HepG2 (cell line): ENCODE results near the gene OSBPL10. TPM values are rescaled to one million over a fixed set of nuclear protein-coding genes. Genes with fewer than 3 reads are reported as not detected.

Experiments
- ATAC-seq: fragments of 200-7000 bp; cut with Tn5 transposase; 3 replicates; pipeline ENCODE4 v1.9.1; 2020; ENCODE audit warnings: mild to moderate bottlenecking, moderate library complexity
- BruUV-seq: library from RNA; stranded (reverse); fragments of 400-500 nt; replicated peaks from 2 replicates; lab custom pipeline; 2021; lab: Mats Ljungman, UMichigan
- CTCF ChIA-PET: fragments of 300-600 bp; formaldehyde crosslinking; extraction: SDS; loops from one replicate; lab custom pipeline; 2021; ENCODE audit warnings: low total read pairs, inconsistent platforms, low intra/inter-chr PET ratio; lab: Yijun Ruan, JAX
- POLR2A ChIA-PET: fragments of 350-600 bp; sonication (Branson Sonifier 250); formaldehyde crosslinking; loops from one replicate; lab custom pipeline; 2020; ENCODE audit warnings: antibody characterized with exemption, inconsistent platforms; lab: Yijun Ruan, JAX
- DNase-seq: peaks from one replicate; pipeline ENCODE4 v3.0.0-alpha.2; 2015; ENCODE audit warnings: low spot score
- FAIRE-seq: peaks from 3 replicates; lab custom pipeline; 2011; peaks lifted over from hg19 to GRCh38; lab: Jason Lieb, UNC
- H2AFZ ChIP-seq: one replicate; pipeline ENCODE4 v1.6.1; 2011; ENCODE audit warnings: low read length, inconsistent platforms
- H3K27ac ChIP-seq: fragments of 300-600 bp; 3 replicates; pipeline ENCODE4 v1.8.0; 2011; ENCODE audit warnings: mixed run types, mild to moderate bottlenecking, mixed read lengths, low read length, inconsistent platforms; ENCODE audit not compliant: insufficient read depth; ENCODE audit errors: extremely low read length
- H3K27me3 ChIP-seq, 2 experiments: fragments of 200-600 bp in 1 of 2; 2 replicates in 1 of 2; 3 replicates in 1 of 2; pipeline versions ENCODE4 v1.6.0 to v1.8.0; 2011; ENCODE audit warnings: low read length in 2 of 2, mild to moderate bottlenecking in 2 of 2, moderate library complexity in 2 of 2, inconsistent platforms in 1 of 2; ENCODE audit not compliant: insufficient read depth in 2 of 2, control insufficient read depth in 1 of 2
- H3K36me3 ChIP-seq, 2 experiments: fragments of 200-600 bp in 1 of 2; replicated peaks in 1 of 2; 2 replicates in 1 of 2; 3 replicates in 1 of 2; pipeline versions ENCODE4 v1.5.1 to v1.8.0; 2011; ENCODE audit warnings: low read length in 2 of 2, inconsistent platforms in 1 of 2; ENCODE audit not compliant: insufficient read depth in 2 of 2, control insufficient read depth in 1 of 2
- H3K4me1 ChIP-seq: 2 replicates; pipeline ENCODE4 v1.5.1; 2012; ENCODE audit warnings: low read length, inconsistent platforms; ENCODE audit not compliant: insufficient read depth
- H3K4me2 ChIP-seq: 2 replicates; pipeline ENCODE4 v1.6.0; 2011; ENCODE audit warnings: low read depth, low read length, inconsistent platforms
- H3K4me3 ChIP-seq, 3 experiments: fragments of 200-600 bp in 1 of 3; sonication (generic), shearing (Covaris generic) in 1 of 3; replicated peaks in 1 of 3; 2 replicates each; pipeline ENCODE4 v1.5.1; 2011 to 2016; ENCODE audit warnings: low read length in 3 of 3, inconsistent platforms in 2 of 3, low read depth in 2 of 3, mild to moderate bottlenecking in 2 of 3, control low read depth in 1 of 3, mixed read lengths in 1 of 3; ENCODE audit not compliant: insufficient read depth in 1 of 3
- H3K79me2 ChIP-seq: one replicate; pipeline ENCODE4 v1.6.1; 2011; ENCODE audit warnings: low read length, inconsistent platforms; ENCODE audit not compliant: insufficient read depth
- H3K9ac ChIP-seq: 2 replicates; pipeline ENCODE4 v1.6.0; 2011; ENCODE audit warnings: mild to moderate bottlenecking, low read depth, low read length, inconsistent platforms; ENCODE audit not compliant: insufficient read depth
- H3K9me3 ChIP-seq: 2 replicates; pipeline ENCODE4 v1.5.1; 2012; ENCODE audit warnings: mild to moderate bottlenecking, low read length
- H4K20me1 ChIP-seq: 2 replicates; pipeline ENCODE4 v1.6.0; 2011; ENCODE audit warnings: inconsistent platforms, mild to moderate bottlenecking, low read length, moderate library complexity; ENCODE audit not compliant: insufficient read depth
- DRAP1 ChIP-seq: IDR thresholded peaks from 2 replicates; pipeline ENCODE4 v1.6.1; 2016; ENCODE audit warnings: missing genetic modification reagents, missing compliant biosample characterization
- LCORL ChIP-seq, 2 experiments: fragments of 450-650 bp in 1 of 2; sonication (generic) in 1 of 2; formaldehyde crosslinking in 1 of 2; IDR thresholded peaks; 2 replicates each; pipeline versions ENCODE4 v1.5.0 to v1.6.1; 2017 to 2020; ENCODE audit warnings: antibody characterized with exemption in 1 of 2, missing genetic modification reagents in 1 of 2
- RBFOX2 ChIP-seq: fragments of 200-400 bp; formaldehyde crosslinking; IDR thresholded peaks from 2 replicates; pipeline ENCODE4 v1.6.1; 2017; ENCODE audit warnings: low read depth, mild to moderate bottlenecking, low read length
- SOX5 ChIP-seq: IDR thresholded peaks from 2 replicates; pipeline ENCODE4 v1.6.1; 2016; ENCODE audit warnings: borderline replicate concordance
- STAG1 ChIP-seq: sonication (generic); formaldehyde crosslinking; IDR thresholded peaks from 2 replicates; pipeline ENCODE4 v1.4.0; 2020; ENCODE audit warnings: missing genetic modification reagents
- TEAD2 ChIP-seq: sonication (generic); formaldehyde crosslinking; IDR thresholded peaks from 2 replicates; pipeline ENCODE4 v1.9.0; 2021; ENCODE audit warnings: missing genetic modification reagents
- ZNF781 ChIP-seq: sonication (generic); formaldehyde crosslinking; IDR thresholded peaks from 2 replicates; pipeline ENCODE4 v1.5.1; 2020; ENCODE audit warnings: borderline replicate concordance, mild to moderate bottlenecking, missing genetic modification reagents; ENCODE audit errors: not compliant biosample characterization
- ZNF850 ChIP-seq: sonication (generic); formaldehyde crosslinking; conservative IDR thresholded peaks from 2 replicates; pipeline ENCODE4 v1.9.0; 2021; ENCODE audit warnings: mild to moderate bottlenecking, missing genetic modification reagents
- WGBS: methylation state at CpG from one replicate; pipeline ENCODE4 v1.1.6; 2017; ENCODE audit warnings: low lambda C conversion rate; 5-methylcytosine and 5-hydroxymethylcytosine counted together
- in situ Hi-C: cut with HindIII; loops from 2 replicates; pipeline ENCODE4 v1.10.0; 2017; ENCODE audit warnings: low pct_unique_long_range_greater_than_20kb; ENCODE audit not compliant: extremely low pct_ligation_motif_present
- intact Hi-C: fragments of 100-400 bp; cut with micrococcal nuclease; formaldehyde crosslinking; loops from one replicate; pipeline ENCODE4 v1.10.0; 2022; ENCODE audit not compliant: unreplicated experiment
- polyA plus RNA-seq, 8 experiments: library from polyadenylated mRNA; depleted of rRNA in 3 of 8; stranded (reverse) in 7 of 8; unstranded in 1 of 8; fragments of >200 nt; fragmentation: Illumina TruSeq in 4 of 8; extraction: Trizol in 4 of 8; gene quantifications; 2 replicates each; pipeline versions ENCODE4 v1.2.1 to v1.2.3, GENCODE V29; 2011 to 2016; ENCODE audit warnings: low read depth in 4 of 8, missing spikeins in 1 of 8, mixed read lengths in 1 of 8; ENCODE audit not compliant: insufficient read depth in 1 of 8
- total RNA-seq, 5 experiments: library from RNA; depleted of rRNA; stranded (reverse); fragments of >200 nt; fragmentation: Illumina TruSeq; extraction: Trizol; gene quantifications; 2 replicates each; pipeline ENCODE4 v1.2.3, GENCODE V29; 2016; ENCODE audit warnings: low read depth in 1 of 5
- TF ChIP-seq, protein P1 (sequence below): IDR thresholded peaks from 2 replicates; pipeline ENCODE4 v1.6.1; 2016; ENCODE audit warnings: low read depth, missing genetic modification reagents, missing compliant biosample characterization

Gene OSBPL10
- total and polyA plus RNA-seq, 2 of the 13 experiments (the other 11 are each of a cell fraction or from before 2014, with no cell fraction given) = 10.3 to 28.6 TPM

- FAIRE-seq = no peak
- Histone ChIP-seq H3K4me1 (peaks cover 35% of the 10 kb centered on the region), H2AFZ (no peak overlapping the region), H3K9ac (no peak overlapping the region), H3K27ac (no peak overlapping the region), H3K27me3 (no peaks in the 10 kb centered on the region), H3K36me3 (peaks cover 0 to 3% of the 10 kb centered on the region in 2 experiments; a peak in 2 of 5 replicates), H3K79me2 (no peaks in the 10 kb centered on the region), H4K20me1 (0 out of 2 replicates have a peak, but pooled peaks cover 3% of the 10 kb centered on the region), H3K9me3 (no peaks in the 10 kb centered on the region), H3K4me2 (no peak overlapping the region), H3K4me3 (no peak overlapping the region)
- no peak for DNase-seq
- POLR2A ChIA-PET = no interaction called here
- no TSS peak for BruUV-seq
- intact Hi-C loops (no loop called here), in situ Hi-C loops (no loop called here)
- CTCF ChIA-PET = no interaction called here
- WGBS = 89% methylated on average over 4 of the region's 4 CpGs
- ATAC-seq = no peak
- TF ChIP-seq RBFOX2 (no peak), ZNF850 (CRISPR knock-in tag) (no peak), SOX5 (CRISPR knock-in tag) (no peak), STAG1 (CRISPR knock-in tag) (no peak), LCORL (IDR thresholded peaks at IDR 0.05) (no peak), LCORL (CRISPR knock-in tag; IDR thresholded peaks at IDR 0.05) (no peak), DRAP1 (CRISPR knock-in tag) (no peak), TEAD2 (CRISPR knock-in tag) (no peak), ZNF781 (CRISPR knock-in tag) (no peak)
- TF ChIP-seq, protein P1, sequence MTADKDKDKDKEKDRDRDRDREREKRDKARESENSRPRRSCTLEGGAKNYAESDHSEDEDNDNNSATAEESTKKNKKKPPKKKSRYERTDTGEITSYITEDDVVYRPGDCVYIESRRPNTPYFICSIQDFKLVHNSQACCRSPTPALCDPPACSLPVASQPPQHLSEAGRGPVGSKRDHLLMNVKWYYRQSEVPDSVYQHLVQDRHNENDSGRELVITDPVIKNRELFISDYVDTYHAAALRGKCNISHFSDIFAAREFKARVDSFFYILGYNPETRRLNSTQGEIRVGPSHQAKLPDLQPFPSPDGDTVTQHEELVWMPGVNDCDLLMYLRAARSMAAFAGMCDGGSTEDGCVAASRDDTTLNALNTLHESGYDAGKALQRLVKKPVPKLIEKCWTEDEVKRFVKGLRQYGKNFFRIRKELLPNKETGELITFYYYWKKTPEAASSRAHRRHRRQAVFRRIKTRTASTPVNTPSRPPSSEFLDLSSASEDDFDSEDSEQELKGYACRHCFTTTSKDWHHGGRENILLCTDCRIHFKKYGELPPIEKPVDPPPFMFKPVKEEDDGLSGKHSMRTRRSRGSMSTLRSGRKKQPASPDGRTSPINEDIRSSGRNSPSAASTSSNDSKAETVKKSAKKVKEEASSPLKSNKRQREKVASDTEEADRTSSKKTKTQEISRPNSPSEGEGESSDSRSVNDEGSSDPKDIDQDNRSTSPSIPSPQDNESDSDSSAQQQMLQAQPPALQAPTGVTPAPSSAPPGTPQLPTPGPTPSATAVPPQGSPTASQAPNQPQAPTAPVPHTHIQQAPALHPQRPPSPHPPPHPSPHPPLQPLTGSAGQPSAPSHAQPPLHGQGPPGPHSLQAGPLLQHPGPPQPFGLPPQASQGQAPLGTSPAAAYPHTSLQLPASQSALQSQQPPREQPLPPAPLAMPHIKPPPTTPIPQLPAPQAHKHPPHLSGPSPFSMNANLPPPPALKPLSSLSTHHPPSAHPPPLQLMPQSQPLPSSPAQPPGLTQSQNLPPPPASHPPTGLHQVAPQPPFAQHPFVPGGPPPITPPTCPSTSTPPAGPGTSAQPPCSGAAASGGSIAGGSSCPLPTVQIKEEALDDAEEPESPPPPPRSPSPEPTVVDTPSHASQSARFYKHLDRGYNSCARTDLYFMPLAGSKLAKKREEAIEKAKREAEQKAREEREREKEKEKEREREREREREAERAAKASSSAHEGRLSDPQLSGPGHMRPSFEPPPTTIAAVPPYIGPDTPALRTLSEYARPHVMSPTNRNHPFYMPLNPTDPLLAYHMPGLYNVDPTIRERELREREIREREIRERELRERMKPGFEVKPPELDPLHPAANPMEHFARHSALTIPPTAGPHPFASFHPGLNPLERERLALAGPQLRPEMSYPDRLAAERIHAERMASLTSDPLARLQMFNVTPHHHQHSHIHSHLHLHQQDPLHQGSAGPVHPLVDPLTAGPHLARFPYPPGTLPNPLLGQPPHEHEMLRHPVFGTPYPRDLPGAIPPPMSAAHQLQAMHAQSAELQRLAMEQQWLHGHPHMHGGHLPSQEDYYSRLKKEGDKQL (CRISPR knock-in tag) = no peak
Observed at GRCh38 chr3:31776016-31776415, 205.0 kb downstream of the OSBPL10 start.
